Keratinocyte (primary cell): ENCODE results near the gene ADGRB2. TPM values are rescaled to one million over a fixed set of nuclear protein-coding genes. Genes with fewer than 3 reads are reported as not detected.

Experiments
- DNase-seq: peaks from one replicate; pipeline ENCODE4 v3.0.0-alpha.2; 2011; ENCODE audit warnings: low read depth, missing footprints, low spot score
- FAIRE-seq: peaks from 2 replicates; lab custom pipeline; 2011; peaks lifted over from hg19 to GRCh38; lab: Jason Lieb, UNC
- H2AFZ ChIP-seq: 2 replicates; pipeline ENCODE4 v1.6.0; 2012; ENCODE audit warnings: low read length, control low read depth, inconsistent platforms; ENCODE audit not compliant: control insufficient read depth
- H3K27ac ChIP-seq: 2 replicates; pipeline ENCODE4 v1.5.1; 2011; ENCODE audit warnings: low read length; ENCODE audit not compliant: control insufficient read depth, insufficient read depth
- H3K27me3 ChIP-seq: 3 replicates; pipeline ENCODE4 v1.6.0; 2011; ENCODE audit warnings: low read length; ENCODE audit not compliant: control insufficient read depth, insufficient read depth; ENCODE audit errors: extremely low read depth
- H3K36me3 ChIP-seq, 2 experiments: 2 replicates in 1 of 2; 3 replicates in 1 of 2; pipeline ENCODE4 v1.5.1; 2011; ENCODE audit warnings: low read length in 2 of 2, mild to moderate bottlenecking in 1 of 2; ENCODE audit not compliant: control insufficient read depth in 2 of 2, insufficient read depth in 2 of 2; ENCODE audit errors: extremely low read depth in 1 of 2
- H3K4me1 ChIP-seq: 3 replicates; pipeline ENCODE4 v1.5.1; 2011; ENCODE audit warnings: low read length; ENCODE audit not compliant: control insufficient read depth, insufficient read depth; ENCODE audit errors: extremely low read depth
- H3K4me2 ChIP-seq: 3 replicates; pipeline ENCODE4 v1.6.0; 2011; ENCODE audit warnings: low read depth, low read length; ENCODE audit not compliant: control insufficient read depth, insufficient read depth; ENCODE audit errors: extremely low read depth
- H3K4me3 ChIP-seq, 3 experiments: fragments of 200-600 bp in 1 of 3; sonication (generic) in 1 of 3; 2 replicates in 2 of 3; 3 replicates in 1 of 3; pipeline ENCODE4 v1.5.1; 2011 to 2016; ENCODE audit warnings: low read length in 3 of 3, mild to moderate bottlenecking in 3 of 3, control low read depth in 2 of 3, inconsistent platforms in 1 of 3, low read depth in 1 of 3, mixed read lengths in 1 of 3, mixed run types in 1 of 3, moderate library complexity in 1 of 3; ENCODE audit not compliant: control insufficient read depth in 2 of 3, insufficient read depth in 2 of 3; ENCODE audit errors: extremely low read depth in 1 of 3
- H3K79me2 ChIP-seq: 2 replicates; pipeline ENCODE4 v1.6.0; 2012; ENCODE audit warnings: low read length; ENCODE audit not compliant: control insufficient read depth, insufficient read depth
- H3K9ac ChIP-seq: 3 replicates; pipeline ENCODE4 v1.6.0; 2011; ENCODE audit warnings: low read length; ENCODE audit not compliant: control insufficient read depth, insufficient read depth; ENCODE audit errors: extremely low read depth
- H3K9me1 ChIP-seq: 3 replicates; pipeline ENCODE4 v1.6.0; 2011; ENCODE audit warnings: low read length; ENCODE audit not compliant: control insufficient read depth, insufficient read depth; ENCODE audit errors: extremely low read depth
- H3K9me3 ChIP-seq: 2 replicates; pipeline ENCODE4 v1.5.1; 2012; ENCODE audit warnings: low read depth, low read length; ENCODE audit not compliant: control insufficient read depth
- H4K20me1 ChIP-seq: 3 replicates; pipeline ENCODE4 v1.6.0; 2011; ENCODE audit warnings: low read length; ENCODE audit not compliant: control insufficient read depth, insufficient read depth; ENCODE audit errors: extremely low read depth
- CTCF ChIP-seq, 3 experiments: IDR thresholded peaks in 1 of 3; conservative IDR thresholded peaks in 1 of 3; optimal IDR thresholded peaks in 1 of 3; 2 replicates in 2 of 3; 3 replicates in 1 of 3; pipeline versions ENCODE3 to v1.5.1; 2011; ENCODE audit warnings: low read length in 3 of 3, mild to moderate bottlenecking in 3 of 3, moderate library complexity in 2 of 3, control low read depth in 1 of 3, inconsistent platforms in 1 of 3; ENCODE audit not compliant: insufficient read depth in 2 of 3; ENCODE audit errors: extremely low read depth in 1 of 3
- EZH2 ChIP-seq: IDR thresholded peaks from one replicate; pipeline ENCODE4 v1.6.1; 2012; ENCODE audit warnings: inconsistent platforms, mild to moderate bottlenecking, low read length, moderate library complexity
- dilution Hi-C: fragments of 300-500 bp; cut with MboI; formaldehyde crosslinking; loops from one replicate; pipeline ENCODE4 v1.7.0; 2020; ENCODE audit warnings: low sequenced_read_pairs; ENCODE audit not compliant: extremely low pct_ligation_motif_present
- polyA plus RNA-seq, 5 experiments: library from polyadenylated mRNA; depleted of rRNA in 3 of 5; stranded (reverse) in 3 of 5; stranded (forward) in 1 of 5; unstranded in 1 of 5; fragments of >200 nt; gene quantifications; 1 replicate in 1 of 5; 2 replicates in 3 of 5; 3 replicates in 1 of 5; pipeline versions ENCODE4 v1.2.1 to v1.2.3, GENCODE V29; 2011 to 2012; ENCODE audit warnings: missing spikeins in 2 of 5, low read depth in 1 of 5, low replicate concordance in 1 of 5

ADGRB2 gene
- polyA plus RNA-seq, 1 donor (not counting 4 experiments of a cell fraction or from before 2014, with no cell fraction given): 0.68 TPM

GRCh38 chr1:31811605-31812004 is 47.5 kb upstream of the ADGRB2 start:
- Histone ChIP-seq H2AFZ (no peak overlapping the region), H3K27me3 (no peaks in the 10 kb centered on the region), H4K20me1 (no peaks in the 10 kb centered on the region), H3K9me3 (no peaks in the 10 kb centered on the region), H3K4me3 (no peak overlapping the region), H3K36me3 (no peaks in the 10 kb centered on the region), H3K79me2 (no peaks in the 10 kb centered on the region), H3K4me2 (no peak overlapping the region), H3K9ac (no peak overlapping the region), H3K4me1 (no peaks in the 10 kb centered on the region), H3K27ac (no peak overlapping the region), H3K9me1 (no peaks in the 10 kb centered on the region)
- FAIRE-seq: no peak
- dilution Hi-C loops: no loop called here
- no peak for TF ChIP-seq CTCF (optimal IDR thresholded peaks at IDR 0.05 in 1 of 3, IDR thresholded peaks at IDR 0.05 in 1 of 3, conservative IDR thresholded peaks at IDR 0.05 in 1 of 3; ENCODE audit: extremely low read depth in 1 of 3, insufficient read depth in 2 of 3, low read length in 3 of 3)
- TF ChIP-seq EZH2: no peak
- no peak for DNase-seq

- Histone ChIP-seq H4K20me1 (no peaks in the 10 kb centered on the region), H3K27me3 (no peaks in the 10 kb centered on the region), H3K9ac (no peak overlapping the region), H3K79me2 (no peaks in the 10 kb centered on the region), H3K4me3 (no peak overlapping the region), H3K9me1 (no peaks in the 10 kb centered on the region), H2AFZ (no peak overlapping the region), H3K36me3 (no peaks in the 10 kb centered on the region), H3K4me2 (no peak overlapping the region), H3K9me3 (no peaks in the 10 kb centered on the region), H3K27ac (no peak overlapping the region), H3K4me1 (no peaks in the 10 kb centered on the region)
- DNase-seq: no peak
- no peak for FAIRE-seq
- dilution Hi-C loops: no loop called here
- TF ChIP-seq CTCF (optimal IDR thresholded peaks at IDR 0.05 in 1 of 3, IDR thresholded peaks at IDR 0.05 in 1 of 3, conservative IDR thresholded peaks at IDR 0.05 in 1 of 3; ENCODE audit: extremely low read depth in 1 of 3, insufficient read depth in 2 of 3, low read length in 3 of 3) (no peak), EZH2 (no peak)
These were observed 45.6 kb upstream of the ADGRB2 start for GRCh38 chr1:31809698-31810097.
